Measurements from ENCODE around the gene CELF3. TPM values are rescaled to one million over a fixed set of nuclear protein-coding genes. Genes with fewer than 3 reads are reported as not detected.

The CELF3 gene
- total and polyA plus RNA-seq, 2 of the 13 experiments (the other 11 are each of a cell fraction or from before 2014, with no cell fraction given) = not detected

DNA sequence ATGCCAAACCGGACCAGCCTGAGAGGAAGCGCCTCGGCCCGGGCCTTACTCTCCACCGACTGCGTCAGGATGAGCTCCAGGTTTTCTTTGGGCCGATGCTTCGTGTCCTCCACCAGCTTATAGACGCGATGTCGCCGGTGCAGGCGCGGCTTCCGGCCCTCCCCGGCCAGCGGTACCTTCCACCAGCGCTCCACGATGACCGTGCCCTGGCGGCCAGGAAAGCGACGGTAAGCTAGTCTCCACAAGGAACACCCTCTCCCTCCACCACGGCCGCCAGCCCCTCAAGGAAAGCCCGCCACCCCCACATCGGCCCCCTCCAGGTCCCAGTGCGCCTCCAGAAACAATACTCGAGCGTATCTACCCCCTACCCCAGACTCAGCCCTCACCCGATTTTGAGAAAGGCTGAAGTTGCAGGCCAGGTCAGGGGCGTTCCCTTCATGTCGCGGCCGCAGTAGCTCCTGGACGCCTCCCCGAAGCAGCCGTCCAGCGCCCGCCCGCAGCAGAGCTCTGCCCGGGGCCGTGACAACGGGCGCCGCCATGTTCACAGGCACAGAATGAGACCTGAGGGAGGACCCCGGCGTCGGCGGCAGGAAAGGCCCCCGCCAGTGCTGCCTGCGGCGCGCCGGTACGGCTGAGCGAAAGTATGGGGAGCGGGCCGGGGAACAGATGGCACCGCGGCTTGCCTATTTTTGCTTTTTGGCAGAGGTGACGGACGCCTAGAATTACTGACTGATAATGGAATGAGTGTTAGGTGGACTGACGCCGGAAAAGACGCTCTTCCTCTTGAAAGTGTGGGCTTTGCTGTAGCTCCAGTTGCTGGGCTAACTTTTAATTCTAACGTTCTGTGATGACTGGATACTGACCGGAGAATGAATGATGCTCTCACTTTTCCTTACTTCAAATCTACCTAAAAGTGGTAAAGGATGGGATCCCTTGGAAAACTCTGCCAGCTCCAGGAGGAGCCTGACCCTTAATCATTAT is 46.6 kb upstream of the CELF3 start, which contains the start of gene MRPL9 (continued):
- TF ChIP-seq, protein P1, sequence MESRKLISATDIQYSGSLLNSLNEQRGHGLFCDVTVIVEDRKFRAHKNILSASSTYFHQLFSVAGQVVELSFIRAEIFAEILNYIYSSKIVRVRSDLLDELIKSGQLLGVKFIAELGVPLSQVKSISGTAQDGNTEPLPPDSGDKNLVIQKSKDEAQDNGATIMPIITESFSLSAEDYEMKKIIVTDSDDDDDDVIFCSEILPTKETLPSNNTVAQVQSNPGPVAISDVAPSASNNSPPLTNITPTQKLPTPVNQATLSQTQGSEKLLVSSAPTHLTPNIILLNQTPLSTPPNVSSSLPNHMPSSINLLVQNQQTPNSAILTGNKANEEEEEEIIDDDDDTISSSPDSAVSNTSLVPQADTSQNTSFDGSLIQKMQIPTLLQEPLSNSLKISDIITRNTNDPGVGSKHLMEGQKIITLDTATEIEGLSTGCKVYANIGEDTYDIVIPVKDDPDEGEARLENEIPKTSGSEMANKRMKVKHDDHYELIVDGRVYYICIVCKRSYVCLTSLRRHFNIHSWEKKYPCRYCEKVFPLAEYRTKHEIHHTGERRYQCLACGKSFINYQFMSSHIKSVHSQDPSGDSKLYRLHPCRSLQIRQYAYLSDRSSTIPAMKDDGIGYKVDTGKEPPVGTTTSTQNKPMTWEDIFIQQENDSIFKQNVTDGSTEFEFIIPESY (CRISPR knock-in tag; IDR thresholded peaks at IDR 0.05) = no peak
- TF ChIP-seq ZFX (CRISPR knock-in tag; IDR thresholded peaks at IDR 0.05; ENCODE audit: low read depth) (peak; percentile 91), ZSCAN29 (CRISPR knock-in tag; conservative IDR thresholded peaks at IDR 0.05) (no peak), RCOR2 (CRISPR knock-in tag; IDR thresholded peaks at IDR 0.05) (no peak), RFXAP (CRISPR knock-in tag; IDR thresholded peaks at IDR 0.05; ENCODE audit: borderline replicate concordance) (peak; percentile 77), SRSF9 (IDR thresholded peaks at IDR 0.05; ENCODE audit: borderline replicate concordance, insufficient read depth, low read depth, low read length, poor library complexity, severe bottlenecking) (no peak), LCORL (IDR thresholded peaks at IDR 0.05) (no peak), LCORL (CRISPR knock-in tag; IDR thresholded peaks at IDR 0.05) (peak; percentile 44; the same call in 1 of the 2 replicates), ZNF777 (CRISPR knock-in tag; IDR thresholded peaks at IDR 0.05) (peak; percentile 75), ZSCAN20 (CRISPR knock-in tag; IDR thresholded peaks at IDR 0.05; ENCODE audit: borderline replicate concordance) (0 out of 2 replicates have a peak, but pooled peaks have one; percentile 47), CCDC6 (CRISPR knock-in tag; IDR thresholded peaks at IDR 0.05) (peak; percentile 53; the same call in 1 of the 2 replicates), NR1H2 (CRISPR knock-in tag; IDR thresholded peaks at IDR 0.05; ENCODE audit: borderline replicate concordance, low read depth) (no peak), PHF21A (CRISPR knock-in tag; IDR thresholded peaks at IDR 0.05) (peak; percentile 81; the same call in 1 of the 2 replicates), ZNF274 (CRISPR knock-in tag; IDR thresholded peaks at IDR 0.05) (peak; percentile 90), ZMYM4 (CRISPR knock-in tag; IDR thresholded peaks at IDR 0.05) (peak; percentile 52), ZKSCAN1 (IDR thresholded peaks at IDR 0.05; ENCODE audit: low read length) (no peak), CHD2 (IDR thresholded peaks at IDR 0.05; ENCODE audit: low read depth, low read length) (no peak)
- TF ChIP-seq, protein P2, sequence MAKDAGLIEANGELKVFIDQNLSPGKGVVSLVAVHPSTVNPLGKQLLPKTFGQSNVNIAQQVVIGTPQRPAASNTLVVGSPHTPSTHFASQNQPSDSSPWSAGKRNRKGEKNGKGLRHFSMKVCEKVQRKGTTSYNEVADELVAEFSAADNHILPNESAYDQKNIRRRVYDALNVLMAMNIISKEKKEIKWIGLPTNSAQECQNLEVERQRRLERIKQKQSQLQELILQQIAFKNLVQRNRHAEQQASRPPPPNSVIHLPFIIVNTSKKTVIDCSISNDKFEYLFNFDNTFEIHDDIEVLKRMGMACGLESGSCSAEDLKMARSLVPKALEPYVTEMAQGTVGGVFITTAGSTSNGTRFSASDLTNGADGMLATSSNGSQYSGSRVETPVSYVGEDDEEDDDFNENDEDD (CRISPR knock-in tag; IDR thresholded peaks at IDR 0.05; ENCODE audit: borderline replicate concordance) = no peak
- TF ChIP-seq, protein P3, sequence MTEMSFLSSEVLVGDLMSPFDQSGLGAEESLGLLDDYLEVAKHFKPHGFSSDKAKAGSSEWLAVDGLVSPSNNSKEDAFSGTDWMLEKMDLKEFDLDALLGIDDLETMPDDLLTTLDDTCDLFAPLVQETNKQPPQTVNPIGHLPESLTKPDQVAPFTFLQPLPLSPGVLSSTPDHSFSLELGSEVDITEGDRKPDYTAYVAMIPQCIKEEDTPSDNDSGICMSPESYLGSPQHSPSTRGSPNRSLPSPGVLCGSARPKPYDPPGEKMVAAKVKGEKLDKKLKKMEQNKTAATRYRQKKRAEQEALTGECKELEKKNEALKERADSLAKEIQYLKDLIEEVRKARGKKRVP (CRISPR knock-in tag; IDR thresholded peaks at IDR 0.05) = no peak
